Prostate gland (tissue), 2 donors: Measurements from ENCODE around the gene ELOVL7. TPM values are rescaled to one million over a fixed set of nuclear protein-coding genes. Genes with fewer than 3 reads are reported as not detected.
"Not testable (repeated sequence)": the region's sequence is repeated elsewhere in the genome, so short reads cannot be mapped to it uniquely, and the experiment has no call there.

Source experiments
- DNase-seq: peaks from one replicate; pipeline ENCODE4 v3.0.0-alpha.2; 2019; ENCODE audit warnings: low spot score
- H3K27ac ChIP-seq, 2 donors: fragments of 200-600 bp; sonication (generic); 2 replicates each; pipeline ENCODE4 v1.5.1; 2017 to 2019
- H3K27me3 ChIP-seq: fragments of 200-600 bp; sonication (generic); replicated peaks from 2 replicates; pipeline ENCODE4 v1.5.1; 2019; ENCODE audit not compliant: insufficient read depth
- H3K36me3 ChIP-seq, 2 donors: fragments of 200-600 bp; sonication (generic); 1 replicate in 1 of 2; 2 replicates in 1 of 2; pipeline versions ENCODE4 v1.5.1 to v1.8.1; 2017 to 2019
- H3K4me1 ChIP-seq: fragments of 200-600 bp; sonication (generic); replicated peaks from 2 replicates; pipeline ENCODE4 v1.5.1; 2019
- H3K4me3 ChIP-seq, 2 donors: fragments of 200-600 bp; sonication (generic); 2 replicates each; pipeline ENCODE4 v1.5.1; 2017 to 2019
- H3K9me3 ChIP-seq: fragments of 200-600 bp; sonication (generic); 2 replicates; pipeline ENCODE4 v1.5.1; 2017
- POLR2A ChIP-seq: fragments of 450-650 bp; IDR thresholded peaks from one replicate; pipeline ENCODE4 v1.6.1; 2016; ENCODE audit warnings: antibody characterized with exemption, mild to moderate bottlenecking
- POLR2AphosphoS5 ChIP-seq: sonication (generic); formaldehyde crosslinking; IDR thresholded peaks from one replicate; pipeline ENCODE4 v1.6.1; 2017; ENCODE audit warnings: antibody characterized with exemption
- WGBS: methylation state at CpG from one replicate; pipeline ENCODE4 v1.1.5; 2018; 5-methylcytosine and 5-hydroxymethylcytosine counted together
- intact Hi-C: fragments of 100-400 bp; cut with DNase I; formaldehyde crosslinking; loops from one replicate; pipeline ENCODE4 v1.14.2; 2022
- total RNA-seq, 2 donors: library from RNA; depleted of rRNA; stranded (reverse); fragments of >200 nt; gene quantifications; one replicate each; pipeline ENCODE4 v1.1.0, GENCODE V29; 2016
- TF ChIP-seq, protein P1 (sequence below), 4 experiments: fragments of 200-600 bp in 2 of 4; fragments of 450-650 bp in 2 of 4; sonication (generic) in 2 of 4; IDR thresholded peaks; 1 replicate in 3 of 4; 2 replicates in 1 of 4; pipeline ENCODE4 v1.5.1; 2016 to 2019; ENCODE audit warnings: antibody characterized with exemption in 4 of 4, mild to moderate bottlenecking in 2 of 4, moderate library complexity in 2 of 4

The ELOVL7 gene
- total RNA-seq, 2 donors from 2014 or later, result 15.7 to 23.8 TPM

DNA sequence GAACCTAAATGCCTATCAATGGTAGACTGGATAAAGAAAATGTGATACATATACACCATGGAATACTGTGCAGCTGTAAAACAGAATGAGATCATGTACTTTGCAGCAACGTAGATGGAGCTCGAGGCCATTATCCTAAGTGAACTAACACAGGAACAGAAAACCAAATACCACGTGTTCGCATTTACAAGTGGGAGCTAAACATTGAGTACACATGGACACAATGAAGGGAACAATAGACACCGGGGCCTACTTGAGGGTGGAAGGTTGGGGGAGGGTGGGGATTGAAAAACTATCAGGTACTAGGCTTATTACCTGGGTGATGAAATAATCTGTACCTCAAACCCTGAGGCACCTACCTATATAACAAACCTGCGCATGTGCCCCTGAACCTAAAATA is 121.7 kb downstream of the ELOVL7 start:
- intact Hi-C loops, result no loop called here
- no peak overlapping the region for H3K27ac ChIP-seq
- H3K4me3 ChIP-seq, result no peak overlapping the region
- 46% methylated on average over 6 of the region's 6 CpGs for WGBS
- no peaks in the 10 kb centered on the region for H3K27me3 ChIP-seq
- no peaks in the 10 kb centered on the region for H3K4me1 ChIP-seq
- TF ChIP-seq POLR2A, result no peak
- TF ChIP-seq, protein P1, sequence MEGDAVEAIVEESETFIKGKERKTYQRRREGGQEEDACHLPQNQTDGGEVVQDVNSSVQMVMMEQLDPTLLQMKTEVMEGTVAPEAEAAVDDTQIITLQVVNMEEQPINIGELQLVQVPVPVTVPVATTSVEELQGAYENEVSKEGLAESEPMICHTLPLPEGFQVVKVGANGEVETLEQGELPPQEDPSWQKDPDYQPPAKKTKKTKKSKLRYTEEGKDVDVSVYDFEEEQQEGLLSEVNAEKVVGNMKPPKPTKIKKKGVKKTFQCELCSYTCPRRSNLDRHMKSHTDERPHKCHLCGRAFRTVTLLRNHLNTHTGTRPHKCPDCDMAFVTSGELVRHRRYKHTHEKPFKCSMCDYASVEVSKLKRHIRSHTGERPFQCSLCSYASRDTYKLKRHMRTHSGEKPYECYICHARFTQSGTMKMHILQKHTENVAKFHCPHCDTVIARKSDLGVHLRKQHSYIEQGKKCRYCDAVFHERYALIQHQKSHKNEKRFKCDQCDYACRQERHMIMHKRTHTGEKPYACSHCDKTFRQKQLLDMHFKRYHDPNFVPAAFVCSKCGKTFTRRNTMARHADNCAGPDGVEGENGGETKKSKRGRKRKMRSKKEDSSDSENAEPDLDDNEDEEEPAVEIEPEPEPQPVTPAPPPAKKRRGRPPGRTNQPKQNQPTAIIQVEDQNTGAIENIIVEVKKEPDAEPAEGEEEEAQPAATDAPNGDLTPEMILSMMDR (IDR thresholded peaks at IDR 0.05), result no peak
- TF ChIP-seq POLR2AphosphoS5, result no peak
- H3K9me3 ChIP-seq, result no peaks in the 10 kb centered on the region
- no peak for DNase-seq
- no peaks in the 10 kb centered on the region for H3K36me3 ChIP-seq

DNA sequence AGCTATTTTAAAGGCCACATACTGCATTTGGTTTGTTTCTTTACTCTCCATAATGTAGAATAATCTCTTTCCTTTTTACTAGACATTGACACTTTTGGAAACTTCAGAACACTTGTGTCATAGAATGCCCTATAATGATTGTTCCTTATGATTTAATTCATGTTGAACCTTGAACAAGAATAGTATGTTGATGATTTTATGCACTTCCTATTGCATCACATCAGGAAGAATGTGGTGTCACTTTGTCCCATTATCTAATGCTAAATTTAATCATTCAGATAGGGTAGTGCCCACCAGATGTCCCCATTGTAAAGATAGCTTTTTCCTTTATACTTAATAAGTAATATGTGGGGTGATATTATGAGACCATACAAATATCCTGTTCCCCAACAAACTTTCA is 124.7 kb downstream of the ELOVL7 start:
- no peaks in the 10 kb centered on the region for H3K9me3 ChIP-seq
- intact Hi-C loops, result no loop called here
- TF ChIP-seq POLR2AphosphoS5, result no peak
- TF ChIP-seq, protein P1 (IDR thresholded peaks at IDR 0.05), result no peak
- TF ChIP-seq POLR2A, result no peak
- no peaks in the 10 kb centered on the region for H3K36me3 ChIP-seq
- no peaks in the 10 kb centered on the region for H3K4me1 ChIP-seq
- no peak overlapping the region for H3K4me3 ChIP-seq
- DNase-seq, result no peak
- H3K27ac ChIP-seq, result no peak overlapping the region
- H3K27me3 ChIP-seq, result no peaks in the 10 kb centered on the region

GRCh38 chr5:60718166-60718892 is 125.7 kb downstream of the ELOVL7 start:
- Histone ChIP-seq H3K9me3 (no peaks in the 10 kb centered on the region), H3K4me3 (no peak overlapping the region), H3K27me3 (no peaks in the 10 kb centered on the region), H3K27ac (no peak overlapping the region), H3K36me3 (no peaks in the 10 kb centered on the region), H3K4me1 (no peaks in the 10 kb centered on the region)
- no peak for DNase-seq
- intact Hi-C loops, result no loop called here
- WGBS, result 72% methylated on average over 3 of the region's 3 CpGs
- TF ChIP-seq, protein P1 (IDR thresholded peaks at IDR 0.05), result no peak
- TF ChIP-seq POLR2AphosphoS5, result no peak
- no peak for TF ChIP-seq POLR2A

GRCh38 chr5:60715201-60715928 is 128.7 kb downstream of the ELOVL7 start:
- H3K27ac ChIP-seq, DNase-seq, H3K4me1 ChIP-seq, H3K4me3 ChIP-seq, H3K27me3 ChIP-seq, H3K36me3 ChIP-seq, intact Hi-C loops, H3K9me3 ChIP-seq: not testable (repeated sequence)
- 79% methylated on average over 3 of the region's 3 CpGs for WGBS

- no peak for DNase-seq
- no peak overlapping the region for H3K4me3 ChIP-seq
- intact Hi-C loops, result no loop called here
- H3K27ac ChIP-seq, result no peak overlapping the region
- WGBS, result 92% methylated on average over 5 of the region's 5 CpGs
- no peaks in the 10 kb centered on the region for H3K27me3 ChIP-seq
- H3K9me3 ChIP-seq, result no peaks in the 10 kb centered on the region
- TF ChIP-seq POLR2A (no peak), POLR2AphosphoS5 (no peak)
- TF ChIP-seq, protein P1 (IDR thresholded peaks at IDR 0.05), result no peak
- H3K4me1 ChIP-seq, result no peaks in the 10 kb centered on the region
- no peaks in the 10 kb centered on the region for H3K36me3 ChIP-seq
Observed at GRCh38 chr5:60712950-60713349, 131.1 kb downstream of the ELOVL7 start.

DNA sequence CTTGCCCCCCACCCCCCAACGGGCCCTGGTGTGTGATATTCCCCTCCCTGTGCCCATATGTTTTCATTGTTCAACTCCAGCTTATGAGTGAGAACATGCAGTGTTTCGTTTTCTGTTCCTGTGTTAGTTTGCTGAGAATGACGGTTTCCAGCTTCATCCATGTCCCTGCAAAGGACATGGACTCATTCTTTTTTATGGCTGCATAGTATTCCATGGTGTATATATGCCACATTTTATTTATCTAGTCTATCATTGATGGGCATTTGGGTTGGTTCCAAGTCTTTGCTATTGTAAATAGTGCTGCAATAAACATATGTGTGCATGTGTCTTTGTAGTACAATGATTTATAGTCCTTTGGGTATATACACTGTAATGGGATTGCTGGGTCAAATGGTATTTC is 132.2 kb downstream of the ELOVL7 start:
- intact Hi-C loops, H3K27me3 ChIP-seq, H3K27ac ChIP-seq, DNase-seq, H3K4me1 ChIP-seq, H3K36me3 ChIP-seq, H3K9me3 ChIP-seq, H3K4me3 ChIP-seq: not testable (repeated sequence)
- WGBS, result 89% methylated on average over 3 of the region's 3 CpGs
